ENCODE data around the gene RNU6-9.

DNA sequence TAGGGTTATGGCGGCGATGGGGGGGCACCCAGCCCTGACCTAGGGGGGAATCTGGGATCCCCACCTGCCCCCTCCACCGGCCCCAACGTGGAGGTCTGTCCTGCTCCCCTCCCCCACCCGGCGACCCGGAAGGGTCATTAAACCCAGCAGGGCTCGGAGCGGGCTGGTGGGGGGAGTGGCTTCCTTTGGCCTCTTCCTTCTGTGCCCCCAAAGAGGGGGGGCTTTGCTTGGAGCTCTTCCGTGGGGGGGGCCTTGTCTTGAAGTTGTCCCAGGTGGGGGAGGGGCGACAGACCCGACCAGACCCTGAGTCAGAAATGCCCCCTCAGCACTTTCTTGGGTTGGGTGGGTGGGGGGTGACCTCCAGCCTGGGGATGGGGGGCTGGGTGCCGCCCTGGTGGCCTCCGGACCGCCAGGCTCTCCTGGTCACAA, 34.1 kb downstream of the RNU6-9 start:
- TF ChIP-seq CTCF (IDR thresholded peaks at IDR 0.05; ENCODE audit: borderline replicate concordance, extremely low read depth, low read length, poor library complexity, severe bottlenecking) (no peak), EZH2 (IDR thresholded peaks at IDR 0.05; ENCODE audit: borderline replicate concordance, low read depth, low read length, severe bottlenecking) (no peak)

All from DND-41 (cell line).